Left colon (tissue), 2 donors: Measurements from ENCODE around the gene MS4A15. TPM values are rescaled to one million over a fixed set of nuclear protein-coding genes. Genes with fewer than 3 reads are reported as not detected.
"Not testable (repeated sequence)": the region's sequence is repeated elsewhere in the genome, so short reads cannot be mapped to it uniquely, and the experiment has no call there.

Experiments used
- ATAC-seq: fragments of 200-7000 bp; cut with Tn5 transposase; one replicate; pipeline ENCODE4 v1.9.1; 2020; ENCODE audit warnings: mild to moderate bottlenecking, moderate library complexity
- DNase-seq, 2 donors: peaks; one replicate each; pipeline ENCODE4 v3.0.0-alpha.2; 2020
- intact Hi-C, 2 donors: fragments of 100-400 bp; cut with DNase I in 1 of 2; cut with micrococcal nuclease in 1 of 2; formaldehyde crosslinking; loops; one replicate each; pipeline versions ENCODE4 v1.11.2 to v1.14.0; 2022; cut with DNase I, micrococcal nuclease
- total RNA-seq, 2 donors: library from RNA; stranded (reverse); fragmentation: NEBNext Ultra II Directional; extraction: Animal tissue kit (Norgen Biotek cat#: 25700); gene quantifications; one replicate each; pipeline ENCODE4 v1.2.1, GENCODE V29; 2021
- donor health status: DM: no; HTN: no; CAD: no.
- donor health status: DM: yes; HTN: yes; CAD: no.

Gene MS4A15
- total RNA-seq, 2 donors from 2014 or later = not detected

- DNase-seq = no peak
- intact Hi-C loops = no loop called here
Observed at GRCh38 chr11:60790726-60791125, 34.1 kb downstream of the MS4A15 start.

GRCh38 chr11:60791153-60791933, 34.7 kb downstream of the MS4A15 start:
- no peak for ATAC-seq
- intact Hi-C loops = no loop called here
- no peak for DNase-seq

More at GRCh38 chr11:60790726-60791125, 34.1 kb downstream of the MS4A15 start:
- ATAC-seq = no peak

- ATAC-seq (no peak), DNase-seq (no peak)
- intact Hi-C loops = no loop called here
Observed at GRCh38 chr11:60792521-60792920, 35.9 kb downstream of the MS4A15 start.

- intact Hi-C loops = no loop called here
- ATAC-seq (no peak), DNase-seq (no peak)
Observed at GRCh38 chr11:60795291-60795690, 38.6 kb downstream of the MS4A15 start.

GRCh38 chr11:60797846-60798630, 41.4 kb downstream of the MS4A15 start:
- ATAC-seq (no peak), DNase-seq (no peak)
- intact Hi-C loops = no loop called here

- DNase-seq = no peak
- ATAC-seq = no peak
- intact Hi-C loops = no loop called here
Observed at GRCh38 chr11:60798631-60799030, 42.0 kb downstream of the MS4A15 start.

GRCh38 chr11:60801194-60801593, 44.5 kb downstream of the MS4A15 start:
- DNase-seq (no peak), ATAC-seq (no peak)
- intact Hi-C loops = no loop called here

- DNase-seq = no peak
- intact Hi-C loops = no loop called here
- ATAC-seq = no peak
Observed at GRCh38 chr11:60803273-60803936, 46.7 kb downstream of the MS4A15 start.

GRCh38 chr11:60809249-60809648, 52.6 kb downstream of the MS4A15 start:
- intact Hi-C loops = no loop called here
- ATAC-seq (no peak), DNase-seq (no peak)

- ATAC-seq (no peak), DNase-seq (no peak)
- intact Hi-C loops = no loop called here
Observed at GRCh38 chr11:60809691-60810090, 53.0 kb downstream of the MS4A15 start.

- intact Hi-C loops = no loop called here
Observed at GRCh38 chr11:60810151-60810550, 53.5 kb downstream of the MS4A15 start.

GRCh38 chr11:60810569-60810968, 53.9 kb downstream of the MS4A15 start:
- ATAC-seq (peak; percentile 92), DNase-seq (peak in 1 of 2 donors; percentile 44)
- intact Hi-C loops = no loop called here

More at GRCh38 chr11:60810151-60810550, 53.5 kb downstream of the MS4A15 start:
- ATAC-seq (no peak), DNase-seq (no peak)

GRCh38 chr11:60813324-60813723, 56.7 kb downstream of the MS4A15 start:
- ATAC-seq (no peak), DNase-seq (no peak)
- intact Hi-C loops = no loop called here

GRCh38 chr11:60814112-60814511, 57.4 kb downstream of the MS4A15 start:
- DNase-seq (no peak), ATAC-seq (no peak)
- intact Hi-C loops = no loop called here

GRCh38 chr11:60816590-60817157, 60.0 kb downstream of the MS4A15 start:
- no peak for ATAC-seq

GRCh38 chr11:60818057-60818456, 61.4 kb downstream of the MS4A15 start:
- DNase-seq (no peak), ATAC-seq (no peak)
- intact Hi-C loops = no loop called here

More at GRCh38 chr11:60816590-60817157, 60.0 kb downstream of the MS4A15 start:
- intact Hi-C loops = no loop called here
- no peak for DNase-seq

- intact Hi-C loops = no loop called here
- DNase-seq (no peak), ATAC-seq (no peak)
Observed at GRCh38 chr11:60821827-60822599, 65.3 kb downstream of the MS4A15 start.

- intact Hi-C loops, ATAC-seq, DNase-seq: not testable (repeated sequence)
Observed at GRCh38 chr11:60823745-60824306, 67.2 kb downstream of the MS4A15 start.
